Measurements from ENCODE around the gene NAPEPLD. TPM values are rescaled to one million over a fixed set of nuclear protein-coding genes. Genes with fewer than 3 reads are reported as not detected.
"Not testable (repeated sequence)": the region's sequence is repeated elsewhere in the genome, so short reads cannot be mapped to it uniquely, and the experiment has no call there.

Gene NAPEPLD
- 3.3 and 4.7 TPM in 2 replicates for total RNA-seq

DNA sequence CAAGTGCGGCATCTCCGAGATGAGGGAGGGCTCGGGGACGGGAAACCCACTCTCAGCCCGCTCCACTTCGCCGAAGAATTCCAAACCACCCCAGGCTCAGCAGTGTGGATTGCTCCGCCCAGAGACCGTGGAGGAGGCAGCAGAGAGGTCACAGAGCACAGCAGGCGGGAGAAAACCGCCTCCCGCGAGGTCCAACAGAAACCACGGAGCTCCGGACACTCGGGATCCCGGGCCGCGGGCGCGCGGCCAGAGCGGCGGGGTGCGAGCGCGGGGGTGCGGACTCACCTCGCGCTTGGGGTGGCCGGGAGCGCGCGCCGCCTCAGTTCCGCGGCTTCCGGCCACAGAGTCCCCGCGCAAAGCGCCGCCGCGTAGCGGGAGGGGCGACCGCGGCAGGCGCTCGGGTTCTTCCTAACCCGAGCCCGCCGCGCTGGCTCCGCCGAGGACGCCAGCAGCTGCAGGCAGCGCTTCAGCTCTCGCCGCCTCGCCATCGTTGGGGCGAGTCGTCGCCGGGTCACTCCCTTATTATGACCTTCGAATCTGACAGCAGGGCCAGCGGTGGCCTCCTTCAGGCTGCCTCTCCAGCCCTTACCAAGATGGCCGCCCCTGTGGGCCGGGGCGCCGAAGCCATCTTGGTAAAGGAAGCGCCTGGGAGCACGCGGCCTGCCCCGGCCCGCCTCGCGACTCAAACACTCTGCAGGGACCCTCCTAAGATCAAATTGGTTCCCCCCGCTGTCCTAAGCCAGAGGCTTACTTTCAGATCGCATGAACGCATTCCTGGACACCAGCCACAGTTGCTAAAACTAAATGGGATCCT, at the start of gene NAPEPLD:
Gene NAPEPLD, minus strand, starts transcription at position 106 of the 814 bp plus-strand sequence. CDS start 20,323 bp downstream, outside the sequence.
- DNase-seq (ENCODE audit: extremely low read depth, low read depth, low spot score): no peak

DNA sequence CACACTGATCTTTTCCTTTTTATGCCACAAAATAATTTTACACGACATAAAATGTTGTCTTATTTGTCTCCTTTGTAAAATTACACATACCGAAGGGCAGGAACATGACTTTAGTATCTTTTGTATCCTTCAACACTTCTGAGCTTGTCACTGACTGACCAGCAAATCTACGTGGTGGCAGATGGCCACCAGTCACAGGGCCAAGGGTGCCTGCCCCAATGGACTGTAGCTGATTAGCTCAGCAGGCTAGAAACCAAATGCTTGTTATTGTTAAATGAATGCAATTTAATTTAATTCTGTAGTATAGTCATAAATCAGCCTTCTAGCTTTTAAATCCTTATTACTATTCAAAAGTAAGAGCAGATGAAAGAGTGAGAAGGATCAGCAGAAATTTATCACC, 49.2 kb upstream of the NAPEPLD start:
- not testable (repeated sequence) for DNase-seq (ENCODE audit: extremely low read depth, low read depth, low spot score)

GRCh38 chr7:103195364-103195763, 46.5 kb upstream of the NAPEPLD start:
- not testable (repeated sequence) for DNase-seq (ENCODE audit: extremely low read depth, low read depth, low spot score)

DNA sequence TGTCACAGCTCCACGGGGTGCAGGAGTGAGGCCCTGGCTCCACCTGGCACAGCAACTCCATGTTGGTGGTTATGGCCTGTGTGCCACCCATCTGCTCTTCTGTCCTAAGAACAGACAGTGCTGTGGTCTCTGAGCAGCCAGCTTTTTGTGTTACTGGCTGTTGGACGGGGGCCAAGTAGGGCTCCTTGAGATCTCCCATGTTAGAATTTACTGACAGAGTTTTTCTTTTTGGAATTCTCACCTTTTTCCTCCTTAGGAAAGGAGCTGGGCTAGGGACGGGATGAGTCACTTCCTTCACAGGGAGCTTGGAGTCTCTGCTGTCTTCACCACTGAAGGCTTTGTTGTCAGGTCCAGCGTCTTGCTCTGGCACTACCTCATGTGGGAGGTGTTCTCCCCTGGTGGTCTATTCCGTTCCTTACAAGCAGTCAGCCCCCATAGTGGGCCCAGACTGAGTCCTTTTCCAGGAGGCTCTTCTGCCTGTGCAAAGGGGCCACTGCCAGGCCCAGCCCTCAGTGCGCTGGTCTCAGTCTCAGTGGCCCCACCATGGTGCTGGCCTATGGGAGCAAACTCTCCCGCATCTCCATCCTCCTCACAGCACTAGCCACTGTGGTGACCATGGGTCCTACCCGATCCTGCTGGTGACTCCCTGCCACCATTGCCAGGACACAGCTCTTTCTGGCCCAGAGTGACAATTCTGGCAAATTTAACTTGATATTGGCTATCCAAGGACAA, 23.7 kb upstream of the NAPEPLD start:
- DNase-seq (ENCODE audit: extremely low read depth, low read depth, low spot score): not testable (repeated sequence)

- DNase-seq (ENCODE audit: extremely low read depth, low read depth, low spot score): not testable (repeated sequence)
These were observed 23.0 kb upstream of the NAPEPLD start for GRCh38 chr7:103171695-103172414.

DNA sequence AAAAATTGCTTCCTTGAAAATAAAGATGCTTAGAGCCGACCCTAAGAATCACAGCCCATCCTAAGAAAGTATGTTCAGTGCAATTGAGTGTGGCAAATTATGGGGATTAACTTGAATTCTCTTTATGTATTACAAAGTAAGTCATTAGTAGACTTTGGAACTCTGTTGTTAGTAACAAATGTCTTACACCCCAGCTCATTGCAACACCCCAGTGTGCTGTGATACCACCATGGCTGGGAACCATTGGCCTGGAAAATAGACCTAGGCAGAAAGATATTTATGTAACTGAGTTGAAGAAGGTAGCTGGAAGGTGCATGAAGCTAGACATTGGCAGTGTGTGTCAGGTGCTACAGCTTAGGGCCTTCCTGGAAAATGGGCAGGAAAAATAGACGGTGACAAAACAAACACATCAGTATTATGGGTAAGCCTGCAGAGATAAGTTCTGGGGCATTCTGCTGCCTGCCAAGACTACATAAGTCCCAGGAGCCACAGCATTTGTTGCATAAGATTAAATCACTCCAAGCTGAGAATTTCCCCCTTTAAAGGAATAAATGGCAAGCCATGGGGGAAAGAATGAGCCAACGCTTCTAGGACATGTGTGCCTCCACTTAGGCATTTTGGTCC, 18.1 kb upstream of the NAPEPLD start:
- not testable (repeated sequence) for DNase-seq (ENCODE audit: extremely low read depth, low read depth, low spot score)

DNA sequence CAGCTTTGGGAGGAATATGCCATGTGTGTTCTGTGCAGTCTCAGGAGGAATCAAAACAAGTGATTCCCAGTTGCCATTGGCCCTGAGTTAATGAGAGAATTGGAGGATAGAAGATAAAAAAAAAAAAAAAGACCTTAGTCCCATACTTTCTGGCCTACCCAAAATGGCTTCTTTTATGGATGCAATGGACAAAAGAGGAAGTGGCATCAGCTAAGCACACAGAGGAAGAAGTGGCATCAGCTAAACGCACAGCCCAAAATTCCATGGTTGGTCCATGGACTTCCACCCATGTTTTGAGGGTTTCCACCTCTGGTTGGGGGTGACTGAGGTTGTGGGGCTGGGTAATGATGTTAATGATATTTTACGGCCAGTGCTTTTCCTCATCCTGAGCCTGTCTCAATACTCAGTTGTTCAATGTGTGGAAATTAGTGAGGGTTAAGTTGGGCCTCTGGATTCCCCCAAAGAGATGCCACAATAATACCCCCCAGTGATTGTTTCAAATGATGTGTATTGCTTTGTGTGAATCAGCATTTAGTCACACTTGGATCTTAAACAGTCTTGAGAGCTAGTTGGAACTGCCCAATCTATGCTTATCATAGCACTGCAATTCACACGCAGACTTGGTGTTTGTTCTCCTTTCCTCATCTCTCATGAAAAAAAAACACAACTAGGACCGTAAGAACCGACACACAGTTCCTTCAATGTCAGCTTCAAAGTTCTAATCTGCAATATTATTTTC, 14.4 kb upstream of the NAPEPLD start:
- not testable (repeated sequence) for DNase-seq (ENCODE audit: extremely low read depth, low read depth, low spot score)

- DNase-seq (ENCODE audit: extremely low read depth, low read depth, low spot score): not testable (repeated sequence)
These were observed 13.7 kb upstream of the NAPEPLD start for GRCh38 chr7:103162641-103163040.

DNA sequence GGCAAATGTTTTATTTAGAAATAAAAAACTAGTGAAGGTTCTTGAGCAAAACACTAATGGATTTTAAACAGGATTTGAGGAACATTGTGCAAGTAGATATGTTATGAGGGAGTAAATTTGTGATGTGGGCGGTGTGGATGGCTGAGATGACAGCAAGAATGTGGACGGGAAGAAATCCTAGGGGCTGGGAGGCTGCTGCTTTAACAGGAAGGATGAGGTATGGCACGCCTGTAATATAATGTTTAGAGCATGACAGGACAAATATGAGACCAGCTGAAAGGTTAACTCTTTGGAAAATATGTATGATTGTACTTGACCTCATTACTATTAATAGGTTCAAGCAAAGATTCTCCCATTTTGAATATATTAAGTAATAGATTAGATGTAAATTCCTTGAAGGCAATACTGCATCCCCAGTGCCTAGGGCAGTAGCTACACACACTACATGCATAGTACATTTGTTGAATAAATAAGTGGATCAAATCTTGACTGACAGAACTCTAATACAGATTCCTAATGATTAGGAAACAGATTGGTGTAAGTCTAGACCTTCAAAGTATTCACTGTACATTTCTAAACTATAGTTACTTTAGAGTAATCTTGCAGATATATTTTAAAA, 13.2 kb upstream of the NAPEPLD start:
- not testable (repeated sequence) for DNase-seq (ENCODE audit: extremely low read depth, low read depth, low spot score)

- not testable (repeated sequence) for DNase-seq (ENCODE audit: extremely low read depth, low read depth, low spot score)
These were observed 10.2 kb upstream of the NAPEPLD start for GRCh38 chr7:103159072-103159471.

GRCh38 chr7:103155331-103156024, 6.6 kb upstream of the NAPEPLD start:
- not testable (repeated sequence) for DNase-seq (ENCODE audit: extremely low read depth, low read depth, low spot score)

DNA sequence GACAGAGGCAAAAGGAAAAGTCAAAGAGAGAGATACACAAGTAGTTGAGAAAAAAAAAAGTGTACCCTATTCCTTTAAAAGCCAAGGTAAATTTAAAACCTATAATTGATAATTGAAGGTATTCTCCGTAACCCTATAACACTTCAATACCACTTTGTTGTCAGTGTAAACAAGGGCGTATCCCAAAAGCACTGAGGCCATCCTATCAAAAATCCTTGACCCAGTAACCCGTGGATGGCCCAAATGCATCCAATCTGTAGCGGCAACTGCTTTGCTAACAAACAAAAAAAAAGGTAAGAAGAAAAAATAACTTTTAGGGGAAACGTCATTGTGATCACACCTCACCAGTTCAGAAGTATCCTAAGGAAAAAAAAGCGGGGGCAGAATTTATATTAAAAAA, 5.1 kb upstream of the NAPEPLD start:
- no peak for DNase-seq (ENCODE audit: extremely low read depth, low read depth, low spot score)

GRCh38 chr7:103152744-103153617, 4.1 kb upstream of the NAPEPLD start:
- not testable (repeated sequence) for DNase-seq (ENCODE audit: extremely low read depth, low read depth, low spot score)

GRCh38 chr7:103151993-103152676, 3.2 kb upstream of the NAPEPLD start:
- not testable (repeated sequence) for DNase-seq (ENCODE audit: extremely low read depth, low read depth, low spot score)

DNA sequence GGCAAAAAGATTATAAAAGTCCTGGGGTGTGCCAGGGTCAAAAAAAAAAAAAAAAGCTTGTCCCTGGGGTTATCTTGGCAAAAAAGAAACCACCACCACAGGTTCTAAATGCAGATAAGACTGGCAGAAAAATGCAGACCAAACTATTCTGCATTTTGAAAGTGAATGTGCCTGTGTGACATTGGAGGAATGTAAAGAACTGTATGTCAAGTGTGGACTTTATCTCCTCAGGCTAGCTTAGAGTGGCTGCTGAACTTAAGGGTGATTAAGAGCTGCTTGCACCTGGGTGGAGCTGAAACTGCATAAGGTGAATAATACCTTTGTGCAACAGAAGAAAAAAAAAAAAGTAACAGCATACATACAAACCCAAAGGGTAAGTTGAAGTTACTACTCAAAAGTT, 1.3 kb upstream of the NAPEPLD start:
- DNase-seq (ENCODE audit: extremely low read depth, low read depth, low spot score): no peak

DNA sequence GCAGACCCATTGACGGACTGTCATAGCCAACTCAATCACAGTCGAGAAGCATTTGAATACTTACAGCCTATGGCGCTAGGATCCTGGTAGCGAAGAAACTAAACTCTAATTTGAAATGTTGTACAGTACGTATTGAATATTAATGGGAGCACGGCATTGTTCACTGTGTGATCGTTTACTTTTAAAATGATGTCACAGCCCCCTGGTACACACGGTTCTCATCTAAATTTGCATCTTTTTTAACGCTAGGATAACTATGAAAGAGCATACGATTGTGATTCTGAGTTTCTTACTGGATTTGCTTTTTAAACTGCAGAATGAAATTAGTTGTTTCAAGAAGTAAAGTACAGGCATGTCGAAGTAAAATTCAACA, 895 bp upstream of the NAPEPLD start:
- no peak for DNase-seq (ENCODE audit: extremely low read depth, low read depth, low spot score)
